A549 treated with DMSO at 1 μM for 4 hours (cell line): Measurements from ENCODE around the gene PRDM8. TPM values are rescaled to one million over a fixed set of nuclear protein-coding genes. Genes with fewer than 3 reads are reported as not detected.

Experiments used
- total RNA-seq: library from RNA; stranded (reverse); fragments of 200-300 nt; extraction: Qiagen RNA extraction; gene quantifications from 5 replicates; pipeline ENCODE4 v1.2.3, GENCODE V29; 2022; ENCODE audit warnings: low read depth

Gene PRDM8
- total RNA-seq: 0.32 to 0.67 TPM (median 0.42 TPM) in 5 replicates

DNA sequence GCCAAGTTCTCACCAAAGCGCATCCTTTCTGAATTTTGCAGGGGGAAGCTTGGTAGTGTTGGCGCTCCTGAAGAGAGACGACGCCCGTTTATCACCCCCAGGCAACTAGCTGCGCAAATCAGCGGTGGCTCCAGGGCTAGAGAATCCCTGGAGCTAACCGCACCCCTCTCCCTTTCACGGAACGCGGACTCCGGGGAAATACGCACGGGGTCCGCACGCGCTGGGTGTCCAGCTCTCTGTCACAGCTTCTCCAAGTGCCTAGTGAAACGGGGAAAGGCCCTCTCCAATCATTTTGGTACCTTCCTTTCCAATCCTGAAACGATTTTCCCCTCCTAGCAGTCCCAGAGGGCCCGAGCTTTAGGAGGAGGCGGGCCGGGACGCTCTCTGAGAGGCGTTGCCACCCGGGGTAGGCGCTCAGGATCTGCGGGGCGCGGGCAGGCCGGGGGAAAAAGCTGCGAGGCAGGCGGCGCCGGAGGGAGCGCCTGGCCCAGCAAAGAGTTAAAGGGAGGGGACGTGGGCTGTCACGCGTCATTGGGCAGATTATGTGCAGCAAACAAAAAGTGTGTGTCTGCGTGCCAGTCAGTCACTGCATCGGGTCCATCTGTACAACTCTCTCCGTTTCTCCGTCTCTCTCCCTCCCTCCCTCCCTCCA is at the start of gene PRDM8:
PRDM8 (plus strand) TSS at position 582 of the 652 bp plus-strand sequence. CDS start 2,578 bp downstream, outside the sequence.

Other genes starting within 250 kb of the PRDM8 start
- gene ANTXR2, start 124.3 kb upstream of the PRDM8 start, total RNA-seq: 4.4 to 7.1 TPM (median 5.7 TPM) in 5 replicates
- 0.20 to 1.0 TPM (median 0.61 TPM) in 5 replicates for gene FGF5, start 69.2 kb downstream of the PRDM8 start, total RNA-seq
- not detected in 5 replicates for gene CFAP299, start 138.2 kb downstream of the PRDM8 start, total RNA-seq